K562 (cell line): ENCODE data around the gene ADGRA1. TPM values are rescaled to one million over a fixed set of nuclear protein-coding genes. Genes with fewer than 3 reads are reported as not detected.

ENCODE experiments used
- ATAC-seq: fragments of 200-7000 bp; cut with Tn5 transposase; 3 replicates; pipeline ENCODE4 v1.9.1; 2020; ENCODE audit warnings: moderate library complexity
- BruUV-seq: library from RNA; stranded (reverse); fragments of 400-500 nt; replicated peaks from 2 replicates; lab custom pipeline; 2021; lab: Mats Ljungman, UMichigan
- CTCF ChIA-PET: fragments of 300-600 bp; formaldehyde crosslinking; extraction: SDS; loops from one replicate; lab custom pipeline; 2021; ENCODE audit warnings: low intra/inter-chr PET ratio; lab: Yijun Ruan, JAX
- POLR2A ChIA-PET: fragments of 300-600, 350-650 bp; sonication (Branson Sonifier 250); formaldehyde crosslinking; extraction: SDS; loops from one replicate; lab custom pipeline; 2021; ENCODE audit warnings: antibody characterized with exemption, inconsistent platforms; lab: Yijun Ruan, JAX
- DNase-seq, 4 experiments: peaks; one replicate each; pipeline versions ENCODE4 v3.0.0 to v3.0.0-alpha.2; 2011 to 2018; ENCODE audit warnings: low spot score in 3 of 4, mixed read lengths in 3 of 4; ENCODE audit errors: extremely low read depth in 1 of 4
- FAIRE-seq: peaks from 2 replicates; lab custom pipeline; 2011; peaks lifted over from hg19 to GRCh38; lab: Jason Lieb, UNC
- H2AFZ ChIP-seq: 2 replicates; pipeline ENCODE4 v1.6.0; 2011; ENCODE audit warnings: low read depth, low read length, control low read depth, inconsistent platforms
- H3K27ac ChIP-seq: fragments of 200-600 bp; 3 replicates; pipeline ENCODE4 v1.8.0; 2011; ENCODE audit warnings: low read depth, mild to moderate bottlenecking, control low read depth, inconsistent platforms, low read length, moderate library complexity, mixed read lengths; ENCODE audit errors: extremely low read depth
- H3K27me3 ChIP-seq, 2 experiments: fragments of 300-600 bp in 1 of 2; 2 replicates in 1 of 2; 3 replicates in 1 of 2; pipeline versions ENCODE4 v1.6.0 to v1.8.0; 2011; ENCODE audit warnings: inconsistent platforms in 2 of 2, low read length in 2 of 2, mild to moderate bottlenecking in 1 of 2, mixed read lengths in 1 of 2, moderate library complexity in 1 of 2; ENCODE audit not compliant: control insufficient read depth in 2 of 2, insufficient read depth in 2 of 2
- H3K36me3 ChIP-seq: fragments of 300-600 bp; 3 replicates; pipeline ENCODE4 v1.8.0; 2011; ENCODE audit warnings: mild to moderate bottlenecking, low read length, inconsistent platforms; ENCODE audit not compliant: control insufficient read depth, insufficient read depth
- H3K4me1 ChIP-seq, 2 experiments: fragments of 200-600 bp in 1 of 2; replicated peaks in 1 of 2; 2 replicates in 1 of 2; 3 replicates in 1 of 2; pipeline versions ENCODE4 v1.5.1 to v1.8.0; 2011; ENCODE audit warnings: inconsistent platforms in 2 of 2, low read length in 2 of 2, mild to moderate bottlenecking in 1 of 2, mixed read lengths in 1 of 2, moderate library complexity in 1 of 2; ENCODE audit not compliant: control insufficient read depth in 2 of 2, insufficient read depth in 2 of 2
- H3K4me2 ChIP-seq: 2 replicates; pipeline ENCODE4 v1.6.1; 2011; ENCODE audit warnings: low read length, control low read depth, inconsistent platforms, mixed read lengths; ENCODE audit not compliant: insufficient read depth
- H3K4me3 ChIP-seq: fragments of 200-600 bp; sonication (generic), shearing (Covaris generic); 2 replicates; pipeline ENCODE4 v1.5.1; 2016; ENCODE audit warnings: control low read depth, inconsistent platforms
- H3K79me2 ChIP-seq: fragments of 200-600 bp; 3 replicates; pipeline ENCODE4 v1.8.0; 2011; ENCODE audit warnings: low read length, inconsistent platforms; ENCODE audit not compliant: control insufficient read depth, insufficient read depth
- H3K9ac ChIP-seq, 2 experiments: 2 replicates each; pipeline versions ENCODE4 v1.6.0 to v1.6.1; 2011; ENCODE audit warnings: low read depth in 2 of 2, low read length in 2 of 2, control low read depth in 1 of 2, inconsistent platforms in 1 of 2, mild to moderate bottlenecking in 1 of 2, mixed read lengths in 1 of 2; ENCODE audit not compliant: insufficient read depth in 1 of 2
- H3K9me1 ChIP-seq: one replicate; pipeline ENCODE4 v1.6.0; 2011; ENCODE audit warnings: inconsistent platforms, mild to moderate bottlenecking, low read length, moderate library complexity; ENCODE audit not compliant: control insufficient read depth, insufficient read depth
- H3K9me3 ChIP-seq: replicated peaks from 2 replicates; pipeline ENCODE4 v1.5.1; 2011; ENCODE audit warnings: low read depth, low read length, inconsistent platforms; ENCODE audit not compliant: control insufficient read depth, insufficient read depth
- H4K20me1 ChIP-seq: replicated peaks from 2 replicates; pipeline ENCODE4 v1.6.1; 2011; ENCODE audit warnings: low read length, inconsistent platforms, mixed read lengths; ENCODE audit not compliant: control insufficient read depth, insufficient read depth
- KDM2B ChIP-seq: fragments of 250-450 bp; sonication (Bioruptor Pico); IDR thresholded peaks from 2 replicates; pipeline ENCODE4 v1.8.0; 2021; ENCODE audit warnings: mild to moderate bottlenecking, moderate library complexity
- KLF13 ChIP-seq: fragments of 450-650 bp; IDR thresholded peaks from 2 replicates; pipeline ENCODE4 v1.6.1; 2016; ENCODE audit warnings: missing genetic modification characterization, low read depth, mild to moderate bottlenecking, missing compliant biosample characterization, moderate library complexity, borderline replicate concordance
- MECOM ChIP-seq: fragments of 250-450 bp; sonication (Bioruptor Pico); IDR thresholded peaks from 2 replicates; pipeline ENCODE4 v1.8.0; 2022; ENCODE audit warnings: inconsistent platforms
- MTA1 ChIP-seq: fragments of 450-650 bp; IDR thresholded peaks from 2 replicates; pipeline ENCODE4 v1.6.1; 2017; ENCODE audit warnings: borderline replicate concordance
- PCBP1 ChIP-seq: fragments of 200-400 bp; formaldehyde crosslinking; IDR thresholded peaks from 2 replicates; pipeline ENCODE4 v1.6.1; 2018; ENCODE audit warnings: mild to moderate bottlenecking, low read depth, low read length; ENCODE audit not compliant: poor library complexity, severe bottlenecking
- SUPT5H ChIP-seq: fragments of 450-650 bp; IDR thresholded peaks from 2 replicates; pipeline ENCODE4 v1.6.1; 2016
- TCF7L2 ChIP-seq: fragments of 150-350 bp; IDR thresholded peaks from 2 replicates; pipeline ENCODE4 v1.6.1; 2016; ENCODE audit warnings: low read depth, mild to moderate bottlenecking, low read length, moderate library complexity
- XRCC5 ChIP-seq: fragments of 200-400 bp; formaldehyde crosslinking; IDR thresholded peaks from 2 replicates; pipeline ENCODE4 v1.6.1; 2017; ENCODE audit warnings: low read depth, mild to moderate bottlenecking, low read length
- ZNF121 ChIP-seq: sonication (generic); formaldehyde crosslinking; conservative IDR thresholded peaks from 2 replicates; pipeline ENCODE4 v1.8.0; 2022; ENCODE audit warnings: missing genetic modification reagents
- WGBS: fragments of 100-300 bp; shearing (Covaris generic); methylation state at CpG from one replicate; pipeline ENCODE4 v1.1.6; 2016; ENCODE audit warnings: low coverage, mixed read lengths; ENCODE audit not compliant: insufficient coverage; ENCODE audit errors: missing lambda C conversion rate; 5-methylcytosine and 5-hydroxymethylcytosine counted together
- in situ Hi-C: fragments of 300-500 bp; cut with MboI; formaldehyde crosslinking; loops from 4 replicates; pipeline ENCODE4 v1.15.0; 2018; ENCODE audit warnings: inconsistent platforms, mixed read lengths
- intact Hi-C: fragments of 100-400 bp; cut with micrococcal nuclease; formaldehyde crosslinking; loops from 2 replicates; pipeline ENCODE4 v1.14.2; 2022
- polyA plus RNA-seq, 8 experiments: library from polyadenylated mRNA; depleted of rRNA in 4 of 8; stranded (reverse) in 5 of 8; unstranded in 3 of 8; fragments of >200 nt; fragmentation: Nextera tagmentation in 2 of 8; fragmentation: Illumina TruSeq in 1 of 8; extraction: Ambion mirVana in 2 of 8; extraction: Trizol in 1 of 8; gene quantifications; 2 replicates each; pipeline versions ENCODE4 v1.2.1 to v1.2.3, GENCODE V29; 2011 to 2014; ENCODE audit warnings: inconsistent platforms in 1 of 8, missing spikeins in 1 of 8
- total RNA-seq, 7 experiments: library from RNA; depleted of rRNA in 6 of 7; stranded (reverse); fragments of >200 nt in 6 of 7; fragmentation: Illumina TruSeq in 2 of 7; extraction: Trizol in 2 of 7; gene quantifications; 2 replicates each; pipeline versions ENCODE4 v1.2.1 to v1.2.3, GENCODE V29; 2011 to 2021; ENCODE audit warnings: low replicate concordance in 1 of 7
- TF ChIP-seq, protein P1 (sequence below), 2 experiments: IDR thresholded peaks; 2 replicates each; pipeline ENCODE4 v1.6.1; 2011; ENCODE audit warnings: borderline replicate concordance in 1 of 2, control low read depth in 1 of 2, low read depth in 1 of 2, low read length in 1 of 2, mild to moderate bottlenecking in 1 of 2, mixed read lengths in 1 of 2, moderate library complexity in 1 of 2; ENCODE audit not compliant: insufficient read depth in 1 of 2, insufficient read length in 1 of 2, poor library complexity in 1 of 2, severe bottlenecking in 1 of 2; ENCODE audit errors: extremely low read depth in 1 of 2
- TF ChIP-seq, protein P2 (sequence below): fragments of 450-650 bp; IDR thresholded peaks from 2 replicates; pipeline ENCODE4 v1.6.1; 2016; ENCODE audit warnings: missing biosample characterization, missing genetic modification characterization
- TF ChIP-seq, protein P3 (sequence below): IDR thresholded peaks from 2 replicates; pipeline ENCODE4 v1.6.1; 2011; ENCODE audit not compliant: insufficient read length; ENCODE audit errors: extremely low read depth
- TF ChIP-seq, protein P4 (sequence below): fragments of 250-450 bp; sonication (Bioruptor Pico); IDR thresholded peaks from 2 replicates; pipeline ENCODE4 v1.5.0; 2020; ENCODE audit warnings: mild to moderate bottlenecking
- TF ChIP-seq, protein P5 (sequence below), 2 experiments: fragments of 200-800 bp in 1 of 2; sonication (Bioruptor generic) in 1 of 2; sonication (generic) in 1 of 2; formaldehyde crosslinking in 1 of 2; IDR thresholded peaks in 1 of 2; conservative IDR thresholded peaks in 1 of 2; 2 replicates each; pipeline versions ENCODE4 v1.5.0 to v1.6.1; 2016 to 2020; ENCODE audit warnings: missing compliant biosample characterization in 1 of 2, missing genetic modification characterization in 1 of 2, missing genetic modification reagents in 1 of 2

Gene ADGRA1
- total and polyA plus RNA-seq, 9 of the 15 experiments (the other 6 are each of a cell fraction or from before 2014, with no cell fraction given), result not detected

DNA sequence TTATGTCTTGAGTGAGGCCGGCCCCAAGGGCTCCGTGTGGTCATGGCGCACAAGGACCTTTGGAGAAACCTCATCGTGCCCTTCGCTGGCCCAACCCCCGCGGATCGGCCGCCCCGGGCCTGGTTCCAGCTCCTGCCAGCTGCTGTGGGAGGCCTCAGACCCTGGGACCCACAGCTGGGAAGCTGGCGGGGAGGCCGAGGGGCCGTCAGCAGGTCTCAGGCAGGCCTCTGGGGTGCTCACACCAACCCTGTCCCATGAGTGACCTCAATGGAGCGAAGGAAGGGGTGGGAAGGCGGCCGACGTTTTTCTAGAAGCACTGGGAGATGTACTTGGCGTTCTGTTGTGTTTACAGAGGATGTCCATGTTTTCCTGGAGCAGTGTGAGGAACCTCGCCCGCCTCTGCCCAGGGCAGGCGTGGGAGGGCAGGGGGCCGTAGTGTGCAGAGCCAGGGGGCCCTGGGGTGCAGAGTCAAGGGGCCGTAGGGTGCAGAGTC lies 18.6 kb upstream of the ADGRA1 start (continued):
- no peak for TF ChIP-seq TCF7L2
- TF ChIP-seq, protein P1, sequence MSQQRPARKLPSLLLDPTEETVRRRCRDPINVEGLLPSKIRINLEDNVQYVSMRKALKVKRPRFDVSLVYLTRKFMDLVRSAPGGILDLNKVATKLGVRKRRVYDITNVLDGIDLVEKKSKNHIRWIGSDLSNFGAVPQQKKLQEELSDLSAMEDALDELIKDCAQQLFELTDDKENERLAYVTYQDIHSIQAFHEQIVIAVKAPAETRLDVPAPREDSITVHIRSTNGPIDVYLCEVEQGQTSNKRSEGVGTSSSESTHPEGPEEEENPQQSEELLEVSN (IDR thresholded peaks at IDR 0.05; ENCODE audit: borderline replicate concordance in 1 of 2, extremely low read depth in 1 of 2, insufficient read depth in 1 of 2, insufficient read length in 1 of 2, low read depth in 1 of 2, low read length in 1 of 2, poor library complexity in 1 of 2, severe bottlenecking in 1 of 2), result no peak
- TF ChIP-seq MTA1, result no peak
- TF ChIP-seq KDM2B, result no peak
- TF ChIP-seq, protein P2, sequence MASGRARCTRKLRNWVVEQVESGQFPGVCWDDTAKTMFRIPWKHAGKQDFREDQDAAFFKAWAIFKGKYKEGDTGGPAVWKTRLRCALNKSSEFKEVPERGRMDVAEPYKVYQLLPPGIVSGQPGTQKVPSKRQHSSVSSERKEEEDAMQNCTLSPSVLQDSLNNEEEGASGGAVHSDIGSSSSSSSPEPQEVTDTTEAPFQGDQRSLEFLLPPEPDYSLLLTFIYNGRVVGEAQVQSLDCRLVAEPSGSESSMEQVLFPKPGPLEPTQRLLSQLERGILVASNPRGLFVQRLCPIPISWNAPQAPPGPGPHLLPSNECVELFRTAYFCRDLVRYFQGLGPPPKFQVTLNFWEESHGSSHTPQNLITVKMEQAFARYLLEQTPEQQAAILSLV (tag), result no peak

DNA sequence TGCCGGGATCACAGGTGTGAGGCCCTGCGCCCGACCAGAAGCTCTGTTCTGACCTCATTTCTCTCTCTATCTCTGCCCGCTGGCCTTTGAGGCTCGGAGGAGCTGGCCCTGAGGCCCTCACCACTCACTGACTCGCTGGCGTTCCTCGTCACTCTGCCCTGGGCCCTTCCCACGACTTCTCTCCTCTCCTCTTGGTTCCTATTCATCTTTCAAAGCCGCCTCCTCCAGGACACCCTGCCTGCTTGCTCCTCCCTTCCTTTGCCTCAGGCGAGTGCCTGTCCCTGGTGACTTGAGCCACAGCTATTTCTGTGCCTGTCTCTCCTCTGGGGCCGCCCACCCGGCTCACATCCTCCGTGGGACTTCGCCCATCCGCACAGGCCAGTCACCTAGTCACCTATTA lies 17.3 kb upstream of the ADGRA1 start:
- POLR2A ChIA-PET, result no interaction called here
- DNase-seq (no peak), ATAC-seq (no peak), FAIRE-seq (no peak)
- intact Hi-C loops, result no loop called here
- Histone ChIP-seq H3K9me3 (no peaks in the 10 kb centered on the region), H3K27me3 (peaks cover 4 to 37% of the 10 kb centered on the region in 2 experiments; a peak in 3 of 5 replicates), H3K79me2 (no peaks in the 10 kb centered on the region), H3K4me2 (no peak overlapping the region), H3K36me3 (no peaks in the 10 kb centered on the region), H3K4me1 (peaks cover 0 to 7% of the 10 kb centered on the region in 2 experiments; a peak in 2 of 5 replicates), H4K20me1 (no peaks in the 10 kb centered on the region), H2AFZ (no peak overlapping the region), H3K9me1 (no peaks in the 10 kb centered on the region), H3K4me3 (no peak overlapping the region), H3K27ac (no peak overlapping the region), H3K9ac (no peak overlapping the region)
- CTCF ChIA-PET, result no interaction called here
- WGBS, result 2% methylated on average over 14 of the region's 16 CpGs
- no TSS peak for BruUV-seq
- in situ Hi-C loops, result no loop called here
- TF ChIP-seq, protein P3, sequence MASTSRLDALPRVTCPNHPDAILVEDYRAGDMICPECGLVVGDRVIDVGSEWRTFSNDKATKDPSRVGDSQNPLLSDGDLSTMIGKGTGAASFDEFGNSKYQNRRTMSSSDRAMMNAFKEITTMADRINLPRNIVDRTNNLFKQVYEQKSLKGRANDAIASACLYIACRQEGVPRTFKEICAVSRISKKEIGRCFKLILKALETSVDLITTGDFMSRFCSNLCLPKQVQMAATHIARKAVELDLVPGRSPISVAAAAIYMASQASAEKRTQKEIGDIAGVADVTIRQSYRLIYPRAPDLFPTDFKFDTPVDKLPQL, result no peak
- TF ChIP-seq SUPT5H (no peak), PCBP1 (no peak), XRCC5 (no peak), ZNF121 (CRISPR knock-in tag) (no peak), MECOM (CRISPR knock-in tag) (no peak), KLF13 (no peak)
- TF ChIP-seq, protein P4, sequence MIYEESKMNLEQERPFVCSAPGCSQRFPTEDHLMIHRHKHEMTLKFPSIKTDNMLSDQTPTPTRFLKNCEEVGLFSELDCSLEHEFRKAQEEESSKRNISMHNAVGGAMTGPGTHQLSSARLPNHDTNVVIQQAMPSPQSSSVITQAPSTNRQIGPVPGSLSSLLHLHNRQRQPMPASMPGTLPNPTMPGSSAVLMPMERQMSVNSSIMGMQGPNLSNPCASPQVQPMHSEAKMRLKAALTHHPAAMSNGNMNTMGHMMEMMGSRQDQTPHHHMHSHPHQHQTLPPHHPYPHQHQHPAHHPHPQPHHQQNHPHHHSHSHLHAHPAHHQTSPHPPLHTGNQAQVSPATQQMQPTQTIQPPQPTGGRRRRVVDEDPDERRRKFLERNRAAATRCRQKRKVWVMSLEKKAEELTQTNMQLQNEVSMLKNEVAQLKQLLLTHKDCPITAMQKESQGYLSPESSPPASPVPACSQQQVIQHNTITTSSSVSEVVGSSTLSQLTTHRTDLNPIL (CRISPR knock-in tag), result no peak
- TF ChIP-seq, protein P5, sequence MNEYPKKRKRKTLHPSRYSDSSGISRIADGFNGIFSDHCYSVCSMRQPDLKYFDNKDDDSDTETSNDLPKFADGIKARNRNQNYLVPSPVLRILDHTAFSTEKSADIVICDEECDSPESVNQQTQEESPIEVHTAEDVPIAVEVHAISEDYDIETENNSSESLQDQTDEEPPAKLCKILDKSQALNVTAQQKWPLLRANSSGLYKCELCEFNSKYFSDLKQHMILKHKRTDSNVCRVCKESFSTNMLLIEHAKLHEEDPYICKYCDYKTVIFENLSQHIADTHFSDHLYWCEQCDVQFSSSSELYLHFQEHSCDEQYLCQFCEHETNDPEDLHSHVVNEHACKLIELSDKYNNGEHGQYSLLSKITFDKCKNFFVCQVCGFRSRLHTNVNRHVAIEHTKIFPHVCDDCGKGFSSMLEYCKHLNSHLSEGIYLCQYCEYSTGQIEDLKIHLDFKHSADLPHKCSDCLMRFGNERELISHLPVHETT (CRISPR knock-in tag; conservative IDR thresholded peaks at IDR 0.05 in 1 of 2, IDR thresholded peaks at IDR 0.05 in 1 of 2), result no peak
